Measurements from ENCODE around the gene ARMC5.
"Not testable (repeated sequence)": the region's sequence is repeated elsewhere in the genome, so short reads cannot be mapped to it uniquely, and the experiment has no call there.

ARMC5 gene

GRCh38 chr16:31480851-31481536 is 21.7 kb downstream of the ARMC5 start:
- no peak for DNase-seq

DNA sequence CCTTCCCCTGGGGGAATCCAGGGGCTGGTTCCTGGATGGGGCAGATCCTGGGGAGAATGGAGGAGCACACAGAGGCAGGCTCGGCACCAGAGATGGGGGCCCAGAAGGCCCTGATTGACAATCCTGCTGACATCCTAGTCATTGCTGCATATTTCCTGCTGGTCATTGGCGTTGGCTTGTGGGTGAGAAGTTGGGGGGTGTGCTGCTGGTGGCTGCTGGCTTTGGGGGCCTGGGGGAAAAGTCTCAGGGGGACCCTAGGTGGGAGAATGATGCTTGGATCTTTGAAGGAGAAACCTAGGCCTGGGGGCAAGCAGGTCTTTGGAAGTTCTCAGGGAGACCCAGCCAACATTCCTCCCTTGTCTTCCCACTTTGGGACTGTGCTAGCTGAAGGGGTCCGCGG is 23.8 kb downstream of the ARMC5 start, which contains the start of gene SLC5A2:
Gene SLC5A2, plus strand, starts transcription at position 43 of the 400 bp plus-strand sequence. Its CDS starts 14 bp downstream, at position 57.
- DNase-seq: no peak

GRCh38 chr16:31484048-31484447 is 24.7 kb downstream of the ARMC5 start:
- not testable (repeated sequence) for DNase-seq

GRCh38 chr16:31484491-31485171 is 25.3 kb downstream of the ARMC5 start:
- no peak for DNase-seq

DNA sequence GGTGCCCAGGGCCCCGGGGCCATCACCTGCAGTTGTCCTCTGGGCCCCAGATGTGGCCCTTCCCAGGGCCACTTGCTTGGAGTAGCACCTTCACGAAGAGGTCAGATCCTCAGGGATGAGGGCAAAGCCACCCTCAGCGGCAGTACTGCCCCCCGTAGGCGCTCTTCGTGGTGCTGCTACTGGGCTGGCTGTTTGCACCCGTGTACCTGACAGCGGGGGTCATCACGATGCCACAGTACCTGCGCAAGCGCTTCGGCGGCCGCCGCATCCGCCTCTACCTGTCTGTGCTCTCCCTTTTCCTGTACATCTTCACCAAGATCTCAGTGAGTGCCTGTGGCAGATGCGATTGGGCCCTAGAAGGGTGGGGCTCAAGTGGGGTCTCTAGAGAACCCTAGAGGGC is 26.3 kb downstream of the ARMC5 start:
- no peak for DNase-seq

DNA sequence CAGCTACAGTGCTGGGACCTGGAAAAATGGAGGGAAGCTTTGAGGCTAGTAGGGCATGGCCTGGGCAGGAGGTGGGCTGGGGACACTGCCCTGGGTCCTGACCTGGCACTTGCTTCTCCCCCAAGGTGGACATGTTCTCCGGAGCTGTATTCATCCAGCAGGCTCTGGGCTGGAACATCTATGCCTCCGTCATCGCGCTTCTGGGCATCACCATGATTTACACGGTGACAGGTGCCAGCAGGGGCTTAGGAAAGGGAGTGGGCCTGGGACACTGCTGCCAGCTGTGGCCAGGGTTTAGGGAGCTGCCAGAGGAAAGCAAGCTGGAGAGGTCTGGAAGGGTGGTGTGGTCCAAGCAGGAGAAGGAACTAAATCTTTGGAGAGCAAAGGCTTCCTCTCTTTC is 26.7 kb downstream of the ARMC5 start:
- no peak for DNase-seq

- DNase-seq: no peak
Measured at GRCh38 chr16:31487071-31487719, 27.9 kb downstream of the ARMC5 start.

GRCh38 chr16:31487720-31488467 is 28.6 kb downstream of the ARMC5 start:
- DNase-seq: peak; percentile 68 to 74 (median 72)

GRCh38 chr16:31488468-31489297 is 29.4 kb downstream of the ARMC5 start:
- DNase-seq: peak in 1 of 5 donors; percentile 19

- DNase-seq: no peak
Measured at GRCh38 chr16:31489298-31489564, 29.9 kb downstream of the ARMC5 start.

DNA sequence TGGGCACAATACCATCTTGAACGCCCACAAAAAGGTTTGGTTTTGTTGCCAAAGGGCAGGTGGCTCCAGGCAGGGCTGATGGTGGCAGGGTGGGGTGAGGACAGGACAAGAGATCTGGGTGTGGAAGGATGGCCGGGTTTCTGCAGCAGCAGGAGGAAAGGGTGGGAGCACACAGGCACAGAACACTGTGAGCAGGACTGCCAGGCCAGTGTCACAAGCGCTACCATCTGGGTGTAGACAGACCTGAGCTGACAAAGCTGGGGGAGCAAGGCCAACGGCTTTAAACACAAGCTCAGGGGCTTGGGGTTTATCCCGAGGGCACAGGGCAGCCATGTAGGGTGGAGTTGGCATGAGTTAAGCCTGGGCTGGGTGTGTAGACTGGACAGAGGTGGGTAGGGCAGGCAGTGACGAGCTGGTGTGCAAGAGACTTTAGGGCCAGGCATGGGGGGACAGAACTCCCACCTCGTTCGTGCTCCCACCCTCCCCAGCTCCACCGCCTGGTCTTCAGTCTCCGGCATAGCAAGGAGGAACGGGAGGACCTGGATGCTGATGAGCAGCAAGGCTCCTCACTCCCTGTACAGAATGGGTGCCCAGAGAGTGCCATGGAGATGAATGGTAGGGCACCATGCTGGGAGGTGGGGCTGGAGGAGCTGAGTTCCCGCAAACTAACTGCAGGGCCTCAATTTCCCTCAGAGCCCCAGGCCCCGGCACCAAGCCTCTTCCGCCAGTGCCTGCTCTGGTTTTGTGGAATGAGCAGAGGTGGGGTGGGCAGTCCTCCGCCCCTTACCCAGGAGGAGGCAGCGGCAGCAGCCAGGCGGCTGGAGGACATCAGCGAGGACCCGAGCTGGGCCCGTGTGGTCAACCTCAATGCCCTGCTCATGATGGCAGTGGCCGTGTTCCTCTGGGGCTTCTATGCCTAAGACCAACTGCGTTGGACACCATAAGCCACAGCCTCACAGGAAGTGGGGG is 30.6 kb downstream of the ARMC5 start:
- DNase-seq: no peak

DNA sequence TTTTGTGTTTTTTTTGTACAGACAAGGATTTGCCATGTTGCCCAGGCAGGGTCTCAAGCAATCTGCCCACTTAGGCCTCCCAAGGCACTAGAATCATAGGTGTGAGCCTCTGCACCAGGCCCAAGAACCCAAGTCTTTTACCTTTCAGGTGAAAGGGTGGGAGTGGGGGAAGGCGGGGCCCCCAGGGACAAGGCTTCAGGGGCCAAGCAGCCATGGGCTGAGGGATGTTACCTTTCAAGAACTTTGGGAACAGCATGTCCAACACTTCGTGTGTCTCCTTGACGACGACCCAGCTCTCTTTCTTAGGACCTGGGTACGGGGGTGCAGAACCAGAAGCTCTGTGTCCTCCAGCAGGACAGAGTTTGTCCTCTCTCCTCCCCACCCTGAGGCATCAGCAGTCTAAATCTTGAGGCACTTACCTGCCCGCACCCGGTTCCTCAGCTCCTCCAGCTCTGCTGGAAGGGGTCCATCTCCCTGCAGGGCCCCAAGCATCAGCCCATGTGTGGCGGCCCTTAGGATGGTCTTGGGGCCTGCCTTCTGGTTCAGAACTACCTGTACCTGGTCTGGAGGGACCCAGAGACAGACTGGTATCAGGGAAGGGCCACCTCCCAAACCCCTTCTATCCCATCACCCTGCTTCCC is 32.6 kb downstream of the ARMC5 start:
- no peak for DNase-seq

GRCh38 chr16:31493506-31494125 is 34.3 kb downstream of the ARMC5 start:
- DNase-seq: no peak

DNA sequence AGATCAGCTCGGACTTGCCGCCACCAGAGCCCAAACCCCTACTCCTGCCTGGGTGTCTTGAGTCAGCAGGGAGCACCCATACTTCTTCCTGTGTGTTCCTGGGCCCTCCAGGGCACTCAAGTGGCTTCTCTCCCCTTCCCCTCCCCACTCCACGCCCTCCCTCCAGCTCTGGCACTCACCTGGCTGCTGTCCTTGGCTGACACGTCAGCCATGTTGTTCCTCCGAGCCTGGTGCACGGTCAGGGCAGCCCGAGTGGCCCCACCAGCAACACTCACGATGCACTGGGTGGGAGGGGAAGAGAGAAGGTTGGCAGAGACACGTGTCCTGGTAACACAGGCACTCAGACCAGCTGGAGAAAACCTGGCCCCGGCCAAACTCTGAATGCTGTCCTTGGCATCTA is 37.4 kb downstream of the ARMC5 start:
- no peak for DNase-seq

DNA sequence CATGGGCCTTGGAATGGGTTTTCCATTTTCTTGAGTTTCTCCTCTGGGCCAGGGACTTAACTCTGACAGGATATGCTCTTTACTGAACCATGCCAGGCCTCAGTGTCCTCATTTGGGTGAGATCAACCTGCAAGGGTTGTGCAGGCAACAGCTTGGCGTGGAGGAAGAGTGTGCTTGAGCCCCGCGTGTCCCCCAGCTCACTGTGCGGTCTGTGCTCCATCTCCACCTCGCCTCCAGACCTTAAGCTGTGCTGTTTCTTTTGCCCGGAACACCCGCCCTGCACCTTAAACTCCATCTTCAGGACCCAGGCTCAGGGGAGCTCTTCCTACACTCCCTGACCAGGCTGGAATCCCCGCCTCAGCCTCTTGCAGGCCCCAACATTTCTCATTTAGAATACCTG is 39.2 kb downstream of the ARMC5 start:
- DNase-seq: no peak

DNA sequence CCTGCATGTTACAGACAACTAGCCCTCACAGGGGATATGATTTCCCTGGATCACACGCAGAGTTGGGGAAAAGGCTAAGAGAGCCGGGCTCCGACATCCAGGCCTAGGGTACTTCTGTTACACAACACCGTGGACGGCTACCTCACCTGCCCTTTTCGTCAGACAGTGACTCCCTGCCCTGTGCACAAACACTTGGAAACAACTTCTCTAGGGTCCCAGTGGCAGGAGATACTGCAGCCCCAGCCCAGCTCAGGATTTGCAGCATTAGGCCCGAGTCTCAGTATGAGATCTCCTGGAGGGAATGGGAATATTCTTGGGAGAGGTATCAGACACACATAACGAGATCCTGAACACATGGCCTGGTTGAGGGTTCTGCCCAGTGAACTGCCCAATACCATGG is 40.6 kb downstream of the ARMC5 start:
- no peak for DNase-seq

GRCh38 chr16:31501226-31501965 is 42.1 kb downstream of the ARMC5 start:
- DNase-seq: no peak

- DNase-seq: no peak
Measured at GRCh38 chr16:31501966-31502348, 42.7 kb downstream of the ARMC5 start.

- no peak for DNase-seq
Measured at GRCh38 chr16:31502981-31503380, 43.7 kb downstream of the ARMC5 start.

DNA sequence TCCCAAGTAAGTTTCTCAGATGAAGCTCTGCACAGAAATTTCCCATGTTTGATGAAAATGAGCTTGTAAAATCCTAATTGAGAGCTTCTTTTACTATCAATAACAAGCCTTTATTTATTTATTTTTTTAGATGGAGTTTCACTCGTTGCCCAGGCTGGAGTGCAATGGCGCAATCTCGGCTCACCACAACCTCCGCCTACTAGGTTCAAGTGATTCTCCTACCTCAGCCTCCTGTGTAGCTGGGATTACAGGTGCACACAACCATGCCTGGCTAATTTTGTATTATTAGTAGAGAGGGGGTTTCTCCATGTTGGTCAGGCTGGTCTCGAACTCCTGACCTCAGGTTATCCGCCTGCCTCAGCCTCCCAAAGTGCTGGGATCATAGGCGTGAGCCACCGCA is 44.3 kb downstream of the ARMC5 start:
- not testable (repeated sequence) for DNase-seq

Measured in T-helper 1 cell (primary cell).